GM19372 (cell line): ENCODE data around the gene KCTD1.
A peak's percentile ranks its signal among the peaks of the same experiment; 100 is the strongest.

Source experiments
- ATAC-seq: cut with Tn5 transposase; IDR thresholded peaks from one replicate; pipeline ENCODE4 v1.9.1; 2021; ENCODE audit warnings: mild to moderate bottlenecking, low read depth, moderate library complexity; ENCODE audit not compliant: unreplicated experiment

KCTD1 gene

DNA sequence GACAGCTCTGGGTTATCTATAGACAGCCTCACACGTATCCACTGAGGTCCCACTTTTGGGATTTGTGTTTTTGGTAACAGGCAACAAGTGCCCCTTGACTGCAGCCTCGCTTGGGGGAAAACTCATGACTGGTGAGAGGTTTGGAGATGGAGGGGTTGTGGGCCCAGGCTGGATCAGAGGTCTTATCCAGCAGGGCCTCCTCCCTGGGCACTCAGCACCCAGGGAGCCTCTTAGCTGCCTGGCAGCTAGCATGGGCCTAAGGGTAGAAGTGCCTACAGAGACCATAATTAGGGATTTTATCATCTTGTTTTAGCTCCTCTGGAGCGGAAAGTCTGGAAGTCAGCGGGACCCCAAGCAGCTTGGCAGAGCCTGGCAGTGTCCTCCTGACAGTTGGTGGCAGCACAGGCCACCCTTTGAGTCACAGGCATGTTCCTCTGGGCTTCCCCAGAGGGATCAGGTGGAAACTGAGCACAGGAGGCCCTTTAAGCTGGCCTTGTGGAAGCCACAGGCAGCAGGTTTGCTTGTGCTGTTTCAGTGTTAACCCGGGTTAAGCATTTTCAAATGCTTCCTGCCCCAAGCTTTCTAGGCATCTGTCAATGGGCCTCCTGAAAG lies 143.1 kb downstream of the KCTD1 start:
- ATAC-seq, result peak; percentile 87
